GM12865 (cell line): ENCODE measurements around the gene TBC1D25.

Experiments used
- DNase-seq: peaks from one replicate; pipeline ENCODE4 v3.0.0; 2010; ENCODE audit warnings: low read depth
- H3K4me3 ChIP-seq: 2 replicates; pipeline ENCODE4 v1.5.1; 2011; ENCODE audit warnings: mild to moderate bottlenecking, low read depth, low read length, control low read depth
- TF ChIP-seq, protein P1 (sequence below): IDR thresholded peaks from 2 replicates; pipeline ENCODE4 v1.5.1; 2011; ENCODE audit warnings: low read length, control low read depth, low read depth, inconsistent platforms; ENCODE audit not compliant: insufficient read depth; ENCODE audit errors: missing control alignments

Gene TBC1D25

GRCh38 chrX:48576108-48576507, 36.6 kb downstream of the TBC1D25 start:
- no peak for DNase-seq
- TF ChIP-seq, protein P1, sequence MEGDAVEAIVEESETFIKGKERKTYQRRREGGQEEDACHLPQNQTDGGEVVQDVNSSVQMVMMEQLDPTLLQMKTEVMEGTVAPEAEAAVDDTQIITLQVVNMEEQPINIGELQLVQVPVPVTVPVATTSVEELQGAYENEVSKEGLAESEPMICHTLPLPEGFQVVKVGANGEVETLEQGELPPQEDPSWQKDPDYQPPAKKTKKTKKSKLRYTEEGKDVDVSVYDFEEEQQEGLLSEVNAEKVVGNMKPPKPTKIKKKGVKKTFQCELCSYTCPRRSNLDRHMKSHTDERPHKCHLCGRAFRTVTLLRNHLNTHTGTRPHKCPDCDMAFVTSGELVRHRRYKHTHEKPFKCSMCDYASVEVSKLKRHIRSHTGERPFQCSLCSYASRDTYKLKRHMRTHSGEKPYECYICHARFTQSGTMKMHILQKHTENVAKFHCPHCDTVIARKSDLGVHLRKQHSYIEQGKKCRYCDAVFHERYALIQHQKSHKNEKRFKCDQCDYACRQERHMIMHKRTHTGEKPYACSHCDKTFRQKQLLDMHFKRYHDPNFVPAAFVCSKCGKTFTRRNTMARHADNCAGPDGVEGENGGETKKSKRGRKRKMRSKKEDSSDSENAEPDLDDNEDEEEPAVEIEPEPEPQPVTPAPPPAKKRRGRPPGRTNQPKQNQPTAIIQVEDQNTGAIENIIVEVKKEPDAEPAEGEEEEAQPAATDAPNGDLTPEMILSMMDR: no peak
- H3K4me3 ChIP-seq: peak overlapping the region; percentile 79

DNA sequence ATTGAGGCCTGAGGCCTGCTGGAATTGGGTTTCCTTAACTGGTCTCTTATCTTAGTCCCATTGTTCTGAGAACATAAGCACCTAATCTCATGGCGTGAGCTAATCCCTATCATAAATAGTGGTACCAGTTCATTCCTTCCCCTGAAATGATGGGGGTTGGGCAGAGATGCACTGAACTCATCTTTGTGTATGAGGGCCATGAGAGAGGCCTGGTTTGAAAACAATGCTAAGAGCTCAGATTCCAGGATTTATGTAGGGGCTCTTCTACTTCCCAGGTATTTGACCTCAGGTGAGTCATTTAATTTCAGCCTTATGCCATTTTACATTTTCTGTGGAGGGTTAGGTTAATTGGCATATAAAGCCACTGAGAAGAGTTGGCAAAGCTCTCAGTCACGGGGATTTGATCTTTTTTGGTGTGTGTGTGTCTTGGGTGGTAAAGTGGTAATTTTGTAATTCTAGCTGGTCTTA, 39.2 kb downstream of the TBC1D25 start:
- no peak overlapping the region for H3K4me3 ChIP-seq
- DNase-seq: no peak
- TF ChIP-seq, protein P1: no peak

- no peak for DNase-seq
- no peak overlapping the region for H3K4me3 ChIP-seq
- TF ChIP-seq, protein P1: no peak
These were observed 39.7 kb downstream of the TBC1D25 start for GRCh38 chrX:48579259-48579658.

GRCh38 chrX:48580662-48581061, 41.1 kb downstream of the TBC1D25 start:
- DNase-seq: no peak
- TF ChIP-seq, protein P1: no peak
- H3K4me3 ChIP-seq: no peak overlapping the region

- H3K4me3 ChIP-seq: no peak overlapping the region
- DNase-seq: no peak
- TF ChIP-seq, protein P1: no peak
These were observed 45.2 kb downstream of the TBC1D25 start for GRCh38 chrX:48584698-48585097.

GRCh38 chrX:48589482-48590162, 50.1 kb downstream of the TBC1D25 start:
- no peak for DNase-seq
- H3K4me3 ChIP-seq: no peak overlapping the region
- TF ChIP-seq, protein P1: no peak
